GM19099 (cell line): ENCODE data around the gene ID2.

Experiments
- POLR2A ChIP-seq: IDR thresholded peaks from 3 replicates; pipeline ENCODE4 v1.6.1; 2011; ENCODE audit warnings: low read depth; ENCODE audit not compliant: insufficient read length; ENCODE audit errors: extremely low read depth

ID2 gene

DNA sequence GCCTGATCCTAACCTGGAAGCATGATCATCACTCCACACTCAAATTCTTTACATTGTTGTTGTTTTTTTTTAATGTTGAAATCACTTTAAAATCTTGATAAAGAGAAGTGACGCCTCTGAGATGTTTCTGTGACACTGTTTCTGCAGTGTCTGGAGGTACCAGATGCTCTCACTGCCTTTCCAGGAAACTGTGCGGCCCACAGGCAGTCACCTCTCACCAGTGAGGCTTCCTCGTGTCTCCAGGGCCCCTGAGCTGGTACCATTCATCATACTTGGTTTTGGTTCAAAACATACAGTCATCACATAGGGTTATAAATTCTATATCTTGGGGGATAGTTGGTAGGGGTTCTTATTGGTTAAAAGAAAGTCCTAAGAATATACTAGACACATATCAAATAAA lies 10.1 kb upstream of the ID2 start:
- TF ChIP-seq POLR2A = no peak

DNA sequence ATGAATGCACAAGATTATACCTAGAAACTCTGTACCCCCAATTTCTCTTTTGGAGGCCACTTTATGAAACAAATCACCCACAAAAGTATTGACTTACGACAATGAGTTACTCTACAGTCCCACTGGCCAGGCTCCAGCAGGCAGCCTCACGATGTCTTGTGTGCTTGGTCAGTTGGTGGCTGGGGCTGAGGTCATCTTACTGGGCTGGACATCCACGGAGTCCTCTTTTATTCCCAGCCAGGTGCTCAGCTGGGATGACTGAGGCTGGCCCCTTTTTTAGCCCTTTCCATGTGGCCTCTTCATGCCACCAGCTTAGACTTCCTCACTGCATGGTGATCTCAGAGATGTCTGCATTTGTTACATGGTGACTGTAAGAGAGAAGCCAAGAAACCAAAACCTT lies 8.9 kb upstream of the ID2 start:
- TF ChIP-seq POLR2A = no peak

DNA sequence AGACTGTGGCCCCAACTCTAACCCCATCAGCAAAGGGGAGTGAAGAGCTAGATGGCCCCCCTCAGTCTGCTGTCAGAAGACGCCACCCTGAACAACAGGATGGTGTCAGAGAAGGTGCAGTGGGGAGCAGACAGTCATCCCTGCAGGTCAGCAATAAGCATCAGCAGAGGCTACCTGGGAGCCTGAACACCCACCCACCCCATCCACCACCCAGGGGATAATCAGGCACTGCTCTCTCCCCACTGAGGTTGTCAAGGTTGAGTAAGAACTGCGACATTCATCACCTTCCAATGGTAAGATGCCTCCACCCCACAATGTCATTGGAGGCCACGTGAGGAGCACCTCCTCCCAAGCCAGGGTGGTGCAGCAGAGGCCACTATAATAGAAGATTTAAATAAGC lies 8.5 kb upstream of the ID2 start:
- no peak for TF ChIP-seq POLR2A

DNA sequence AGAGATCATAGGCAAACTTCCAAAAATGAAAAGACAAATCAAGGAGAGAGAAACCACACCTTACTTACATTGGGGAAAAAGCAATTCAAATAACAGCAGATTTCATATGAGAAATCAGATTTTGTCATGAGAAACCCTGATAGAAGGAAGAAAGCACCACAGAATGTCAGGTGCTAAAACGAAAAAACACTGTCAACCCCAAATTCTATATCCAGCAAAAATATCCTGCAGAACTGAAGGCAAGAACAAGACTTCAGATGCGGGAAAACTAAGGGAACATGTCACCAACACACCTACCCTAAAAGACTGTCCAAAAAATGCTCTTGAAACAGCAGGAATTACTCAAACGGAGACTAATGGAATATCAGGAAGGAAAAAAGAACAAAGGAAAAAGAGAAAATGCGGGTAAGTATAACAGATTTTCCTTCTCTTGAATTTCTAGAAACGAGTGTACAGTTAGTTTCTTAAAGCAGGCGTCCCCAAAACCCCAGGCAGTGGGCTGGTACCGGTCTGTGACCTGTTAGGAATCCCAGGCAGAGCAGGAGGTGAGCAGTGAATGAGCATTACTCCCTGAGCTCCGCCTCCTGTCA lies 7.3 kb upstream of the ID2 start:
- no peak for TF ChIP-seq POLR2A

DNA sequence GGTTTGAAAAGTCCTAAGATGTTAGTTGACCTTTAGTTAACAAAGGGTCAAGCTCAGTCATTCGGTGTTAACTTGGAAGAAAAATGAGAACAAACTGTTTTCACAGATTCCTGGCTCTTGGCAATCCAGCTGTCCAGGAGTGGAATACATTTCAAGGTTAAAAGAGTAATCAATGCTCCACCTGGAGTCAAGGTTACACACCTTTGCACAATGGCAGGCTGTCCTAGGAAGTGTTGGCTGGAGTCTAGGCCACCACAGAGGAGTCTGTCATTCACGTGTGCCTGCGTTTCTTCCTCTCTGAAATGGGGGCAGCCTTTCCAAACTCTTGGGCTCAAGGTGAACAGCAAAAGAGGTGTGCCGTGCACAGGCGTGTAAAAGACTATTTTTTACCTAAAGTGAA lies 6.3 kb upstream of the ID2 start:
- no peak for TF ChIP-seq POLR2A

DNA sequence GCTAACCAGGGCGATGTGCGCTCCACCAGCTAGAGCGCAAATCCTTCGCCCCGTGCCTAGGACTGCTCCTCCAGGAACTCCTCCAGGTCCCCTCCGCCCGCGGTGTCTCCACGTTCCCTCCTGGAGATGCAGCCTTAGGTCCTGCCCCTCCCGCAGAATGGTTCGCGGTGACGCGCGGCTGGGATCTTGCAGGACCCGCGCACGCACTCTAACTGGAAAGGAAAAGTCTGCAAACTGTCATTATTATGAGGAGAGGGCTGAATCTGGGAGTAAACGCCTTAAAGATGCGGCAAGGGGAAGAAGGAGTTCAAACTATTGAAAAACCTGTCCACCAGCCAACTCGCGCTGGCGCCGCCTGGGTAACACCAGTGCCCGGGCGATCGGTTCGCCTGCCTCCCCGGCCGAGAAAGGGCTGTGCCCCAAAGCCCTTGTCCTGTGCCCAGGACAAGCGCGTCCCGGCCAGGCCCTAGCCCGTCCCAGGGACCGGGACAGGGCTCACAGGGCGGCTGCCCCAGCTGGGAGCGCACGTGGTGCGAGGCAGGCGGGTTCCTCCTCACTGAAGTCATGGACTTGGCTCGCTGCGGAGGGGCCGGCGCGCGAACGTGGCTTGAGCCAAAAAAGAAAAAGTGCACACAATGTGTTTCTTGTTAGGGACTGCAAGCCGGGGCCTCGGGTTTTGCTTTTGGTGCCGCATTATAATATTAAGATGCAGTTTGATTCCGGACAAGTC lies 5.5 kb upstream of the ID2 start:
- TF ChIP-seq POLR2A = no peak

DNA sequence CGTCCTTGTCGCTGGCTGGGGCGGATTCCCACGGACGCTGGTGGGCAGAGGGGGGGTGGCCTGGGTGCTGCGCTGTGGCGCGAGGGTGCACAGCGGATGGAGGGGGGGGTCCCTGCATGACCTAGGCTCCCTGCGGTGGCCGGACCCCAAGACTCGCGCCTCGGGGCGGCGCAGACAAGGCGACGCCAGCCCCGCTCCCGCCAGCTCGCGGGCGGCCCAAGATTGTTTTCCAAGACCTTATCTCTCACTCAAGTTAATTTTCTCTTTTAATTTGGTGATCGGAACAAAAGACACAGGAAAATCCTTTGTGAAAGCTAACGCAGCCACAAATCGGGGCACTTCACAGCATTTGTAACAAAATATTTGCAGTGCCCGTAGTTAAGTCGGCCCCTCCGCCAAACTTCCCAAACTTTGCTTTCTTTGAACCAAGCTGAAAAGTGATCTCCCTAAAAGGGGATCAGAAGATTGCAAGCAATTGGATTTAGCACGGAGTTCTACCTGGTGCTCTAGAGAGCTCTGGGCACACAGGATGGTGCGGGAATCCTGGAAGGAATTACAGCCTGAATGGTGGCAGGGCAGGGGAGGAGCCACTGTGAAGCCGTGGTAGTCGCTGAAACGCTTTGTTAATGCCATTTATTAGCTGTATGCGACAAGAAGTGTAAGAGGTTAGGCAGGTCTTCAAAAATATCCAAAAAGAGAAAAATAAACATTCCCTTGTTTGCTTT lies 4.8 kb upstream of the ID2 start:
- TF ChIP-seq POLR2A = no peak

DNA sequence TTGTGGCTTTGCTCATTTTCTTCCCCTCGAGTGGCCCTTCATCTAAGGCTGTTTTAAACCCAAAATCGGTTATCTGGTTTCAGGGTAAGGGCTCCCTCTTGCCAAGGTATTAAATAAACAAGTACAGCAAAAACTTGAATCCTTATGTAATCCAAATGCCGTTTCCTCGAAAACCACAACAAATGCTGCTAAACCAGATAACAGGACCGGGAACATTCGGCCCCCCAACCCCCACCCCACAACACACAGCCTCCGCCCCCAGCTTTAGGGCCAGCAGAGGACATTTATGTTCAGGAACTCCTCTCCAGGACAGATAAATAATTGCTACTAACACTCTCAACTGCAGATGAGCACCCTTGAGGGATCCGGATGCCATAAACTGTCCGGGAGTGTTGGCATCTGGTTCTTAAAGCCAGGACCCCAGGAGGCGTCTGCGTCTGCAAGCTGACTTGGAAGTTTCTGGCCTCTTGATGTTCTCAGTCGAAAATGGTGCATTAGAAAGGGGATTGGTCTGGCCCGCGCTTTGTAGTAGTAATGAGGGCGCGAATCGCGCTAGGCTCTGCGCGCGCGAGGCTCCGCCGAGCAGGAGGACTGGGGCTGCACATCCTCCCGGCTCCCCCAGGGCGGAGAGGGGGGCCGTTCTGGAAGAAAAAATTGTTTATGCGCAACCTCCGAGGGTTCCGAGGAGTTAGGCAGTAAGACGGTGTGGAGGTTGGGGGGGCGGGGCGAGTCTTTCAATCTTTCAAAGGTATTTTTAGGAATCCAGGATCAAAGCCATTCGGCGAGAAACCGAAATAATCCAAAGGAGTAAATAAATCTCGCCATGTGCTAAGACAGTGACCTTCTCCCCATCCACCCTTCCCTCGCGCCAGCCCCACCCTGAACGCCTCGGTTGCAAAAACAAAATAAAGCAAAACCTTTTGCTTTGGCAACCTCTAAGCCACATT lies 3.9 kb upstream of the ID2 start:
- TF ChIP-seq POLR2A = no peak

DNA sequence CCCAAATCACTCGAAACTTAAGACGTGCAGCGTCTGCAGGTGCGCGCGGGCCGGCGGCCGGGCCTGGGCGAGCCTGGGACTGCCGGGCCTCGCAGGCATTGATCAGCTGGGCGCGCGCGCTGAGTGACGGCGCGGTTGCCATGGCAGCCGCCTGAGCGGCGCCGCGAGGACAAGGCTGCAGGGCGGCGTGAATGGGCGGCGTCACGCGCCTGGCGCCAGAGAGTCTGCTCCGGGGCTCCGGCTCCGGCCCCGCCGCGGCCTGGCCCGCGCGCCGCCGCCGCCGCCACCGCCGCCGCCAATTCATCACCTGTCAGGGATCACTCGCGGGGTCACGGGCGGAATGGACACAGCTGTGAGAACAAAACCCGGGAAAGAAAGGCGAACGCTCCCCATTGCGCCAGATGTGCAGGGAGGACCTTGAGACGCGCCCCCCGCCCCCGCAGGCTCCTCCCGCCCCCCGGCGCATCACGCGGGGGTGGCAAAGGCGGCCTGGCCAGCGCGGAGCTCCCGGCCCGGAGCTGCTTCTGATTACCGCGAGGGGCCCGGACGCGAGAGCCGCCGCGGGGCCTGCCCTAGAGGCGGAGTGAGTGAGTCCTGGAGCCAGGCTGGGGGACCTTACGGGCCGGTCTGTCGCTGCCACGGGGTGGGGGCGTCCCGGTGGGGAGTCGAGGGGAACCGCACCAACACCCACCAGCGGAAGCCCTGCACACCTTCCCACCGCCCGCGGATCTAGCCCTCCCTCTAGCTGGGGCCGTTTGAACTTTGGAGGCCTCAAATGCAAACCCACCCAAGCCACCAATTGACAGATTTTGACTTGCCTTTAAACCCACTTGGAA lies 2.9 kb upstream of the ID2 start:
- TF ChIP-seq POLR2A = no peak

DNA sequence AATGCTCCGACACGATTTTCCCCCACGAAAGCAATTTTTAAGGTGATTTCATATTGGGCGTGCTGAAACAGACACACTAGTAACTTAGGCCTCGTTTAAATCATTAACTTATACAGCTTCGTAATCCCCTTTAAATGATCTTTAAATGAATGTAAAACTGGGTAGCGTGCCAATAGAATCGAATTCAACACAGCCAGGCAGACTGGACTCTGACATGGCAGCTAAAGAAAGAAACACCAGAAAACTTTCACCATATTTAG lies 2.4 kb upstream of the ID2 start:
- TF ChIP-seq POLR2A = no peak

DNA sequence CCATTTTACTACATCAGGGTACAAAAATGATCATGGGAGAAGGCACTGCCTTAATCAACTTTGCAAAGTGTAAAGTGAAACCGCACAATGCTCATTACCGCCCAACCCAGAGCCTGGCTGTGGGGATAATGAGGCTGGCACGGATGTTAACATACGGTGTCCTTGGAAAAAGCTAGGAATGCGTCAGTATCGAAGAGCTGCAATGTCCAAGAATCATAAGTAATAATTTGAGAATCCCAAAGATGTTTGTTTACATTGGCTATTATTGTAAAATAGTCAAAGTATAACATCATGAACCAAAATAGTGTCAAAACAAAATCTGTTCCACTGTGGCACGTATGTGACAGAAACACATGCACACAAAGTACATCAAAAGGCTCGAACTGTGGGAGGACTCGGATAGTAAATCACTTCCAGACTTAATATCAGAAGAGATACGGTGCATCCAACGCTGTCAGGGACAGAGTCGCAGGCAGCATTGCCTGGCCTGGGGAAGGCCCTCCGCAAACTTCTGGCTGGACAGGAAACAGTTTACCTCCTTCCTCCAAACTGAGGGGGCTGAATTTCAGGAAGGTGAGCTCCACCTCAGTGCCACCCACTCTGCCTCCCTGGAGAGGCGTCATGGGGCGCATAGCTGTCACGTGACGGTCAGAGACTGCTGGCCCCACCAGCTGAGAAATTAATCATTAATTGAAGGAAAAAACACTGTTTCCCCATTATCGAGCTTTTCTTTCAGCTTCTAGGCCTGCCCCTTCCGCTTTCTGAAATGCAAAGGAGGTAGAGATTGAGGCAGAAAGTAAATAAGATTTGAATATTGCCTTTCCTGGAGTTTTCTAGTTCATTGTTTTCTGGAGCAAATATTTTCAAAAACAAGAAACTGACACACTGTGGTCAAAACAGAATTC lies 1.8 kb upstream of the ID2 start:
- no peak for TF ChIP-seq POLR2A

DNA sequence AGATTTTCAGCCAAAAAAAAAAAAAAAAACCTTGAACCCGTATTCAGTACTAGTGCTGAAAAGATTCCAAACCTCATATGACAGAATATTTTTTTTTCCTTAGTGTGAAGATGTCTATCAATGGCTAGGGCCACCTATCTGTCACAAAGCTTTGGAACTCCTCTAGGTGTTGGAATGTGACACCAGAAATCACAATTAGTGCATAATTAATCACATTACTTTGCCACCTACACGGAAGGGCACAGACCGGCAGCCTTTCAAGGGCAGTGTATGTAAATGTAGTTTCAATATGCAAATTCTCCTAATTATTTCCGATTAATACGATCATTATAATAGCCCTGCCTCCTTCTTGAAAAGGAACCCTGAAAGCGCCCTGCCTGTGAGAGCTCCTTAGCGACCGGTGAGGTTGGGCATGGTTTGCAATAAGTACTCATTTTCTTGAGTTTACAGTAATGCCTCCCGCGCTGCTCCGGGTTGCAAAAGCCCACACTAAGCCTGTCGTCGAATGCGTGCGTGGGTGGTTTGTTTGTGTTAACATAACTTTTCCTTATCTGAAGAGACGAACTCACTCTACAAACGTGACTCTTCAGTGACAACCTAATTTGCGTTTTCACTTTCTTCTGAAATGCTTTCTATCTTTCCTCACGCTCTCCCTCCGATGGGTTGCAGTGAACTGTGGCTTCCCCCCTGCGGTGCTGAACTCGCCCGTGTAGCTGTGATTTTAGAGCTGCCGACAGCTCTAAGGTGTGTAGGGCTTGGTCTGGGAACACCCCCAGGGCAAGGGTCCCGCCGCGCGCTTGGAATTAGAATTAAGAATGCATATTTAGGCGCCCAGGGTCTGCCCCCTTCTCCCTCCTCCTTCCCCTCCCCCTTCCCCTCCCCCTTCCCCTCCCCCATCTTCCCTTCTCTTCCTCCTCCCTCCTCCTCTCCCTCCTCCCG lies 765 bp upstream of the ID2 start:
- TF ChIP-seq POLR2A = no peak
